Measurements from ENCODE around the gene TMEM181.
"Not testable (repeated sequence)": the region's sequence is repeated elsewhere in the genome, so short reads cannot be mapped to it uniquely, and the experiment has no call there.

Gene TMEM181

DNA sequence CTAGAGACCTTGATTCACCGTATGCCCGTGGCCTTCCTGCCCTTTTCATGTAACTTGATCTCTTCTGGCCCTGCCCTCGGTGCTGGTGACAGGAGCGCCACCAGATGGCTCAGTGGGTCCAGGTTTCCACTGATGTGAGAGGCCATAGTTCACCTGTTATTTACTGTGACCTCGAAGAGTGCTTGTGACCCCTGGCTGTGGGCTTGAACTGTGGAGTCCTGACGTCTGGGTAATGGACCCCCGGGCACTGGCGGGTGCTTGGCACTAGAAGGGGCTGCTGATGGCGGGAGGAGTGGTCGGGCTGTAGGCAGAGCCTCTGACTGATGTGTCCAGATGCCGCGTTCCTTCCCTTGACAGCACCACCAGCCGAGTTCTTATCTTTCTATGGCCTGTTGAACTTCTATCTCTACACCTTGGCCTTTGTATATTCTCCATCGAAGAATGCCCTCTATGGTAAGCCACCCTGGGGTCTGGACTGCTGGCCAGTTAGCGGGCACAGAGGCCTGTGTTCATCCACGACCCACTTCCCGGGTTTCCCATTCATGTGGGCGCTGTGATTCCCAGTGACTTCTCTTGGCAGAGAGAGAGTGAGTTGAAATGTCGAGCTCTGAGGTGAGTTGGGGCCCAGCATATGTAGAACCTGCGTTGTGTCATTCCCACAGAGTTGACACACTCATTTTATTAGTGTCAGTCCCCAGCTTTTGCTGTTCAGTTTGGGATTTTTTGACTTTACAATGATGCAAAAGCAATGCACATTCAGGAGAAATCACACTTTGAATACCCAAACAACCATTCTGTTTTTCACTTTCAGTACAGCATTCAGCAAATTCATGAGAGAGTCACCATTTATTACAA lies 69.7 kb downstream of the TMEM181 start:
- FAIRE-seq = no peak
- no peak for DNase-seq (ENCODE audit: insufficient read length, low spot score)
- TF ChIP-seq, protein P1, sequence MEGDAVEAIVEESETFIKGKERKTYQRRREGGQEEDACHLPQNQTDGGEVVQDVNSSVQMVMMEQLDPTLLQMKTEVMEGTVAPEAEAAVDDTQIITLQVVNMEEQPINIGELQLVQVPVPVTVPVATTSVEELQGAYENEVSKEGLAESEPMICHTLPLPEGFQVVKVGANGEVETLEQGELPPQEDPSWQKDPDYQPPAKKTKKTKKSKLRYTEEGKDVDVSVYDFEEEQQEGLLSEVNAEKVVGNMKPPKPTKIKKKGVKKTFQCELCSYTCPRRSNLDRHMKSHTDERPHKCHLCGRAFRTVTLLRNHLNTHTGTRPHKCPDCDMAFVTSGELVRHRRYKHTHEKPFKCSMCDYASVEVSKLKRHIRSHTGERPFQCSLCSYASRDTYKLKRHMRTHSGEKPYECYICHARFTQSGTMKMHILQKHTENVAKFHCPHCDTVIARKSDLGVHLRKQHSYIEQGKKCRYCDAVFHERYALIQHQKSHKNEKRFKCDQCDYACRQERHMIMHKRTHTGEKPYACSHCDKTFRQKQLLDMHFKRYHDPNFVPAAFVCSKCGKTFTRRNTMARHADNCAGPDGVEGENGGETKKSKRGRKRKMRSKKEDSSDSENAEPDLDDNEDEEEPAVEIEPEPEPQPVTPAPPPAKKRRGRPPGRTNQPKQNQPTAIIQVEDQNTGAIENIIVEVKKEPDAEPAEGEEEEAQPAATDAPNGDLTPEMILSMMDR (IDR thresholded peaks at IDR 0.05; ENCODE audit: insufficient read depth, missing control alignments) = no peak

DNA sequence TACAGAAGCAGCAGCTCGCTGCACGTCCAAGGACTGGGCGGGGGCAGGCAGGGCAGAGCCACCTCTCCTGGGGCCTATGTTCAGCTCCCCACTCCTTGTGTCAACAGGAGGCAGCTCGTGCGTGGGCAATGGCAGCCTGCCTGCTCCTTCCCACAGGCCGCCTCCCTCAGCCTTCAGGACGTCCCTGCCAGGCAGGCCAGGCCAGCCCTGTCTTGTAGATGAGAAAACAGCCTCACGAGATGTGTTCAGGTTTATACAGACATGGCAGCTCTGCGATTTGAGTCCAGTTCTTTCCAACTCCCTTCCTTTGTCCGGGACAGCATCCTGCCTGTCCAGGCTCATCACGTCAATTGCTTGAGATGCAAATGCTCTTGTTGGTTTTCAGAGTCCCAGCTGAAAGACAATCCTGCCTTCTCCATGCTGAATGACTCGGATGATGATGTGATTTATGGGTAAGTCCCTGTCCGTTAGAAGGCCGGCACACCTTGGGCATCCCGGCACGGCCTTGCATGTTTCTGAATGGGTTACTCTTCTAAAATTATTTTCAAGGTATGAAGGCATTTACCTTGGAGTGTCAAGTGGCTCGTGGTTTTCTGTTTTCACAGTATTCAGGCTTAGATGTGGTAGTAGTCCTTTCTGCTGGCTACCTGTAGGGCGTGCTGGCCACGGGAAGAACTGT lies 71.2 kb downstream of the TMEM181 start:
- TF ChIP-seq, protein P1 (IDR thresholded peaks at IDR 0.05; ENCODE audit: insufficient read depth, missing control alignments) = no peak
- no peak for FAIRE-seq
- DNase-seq (ENCODE audit: insufficient read length, low spot score) = no peak

DNA sequence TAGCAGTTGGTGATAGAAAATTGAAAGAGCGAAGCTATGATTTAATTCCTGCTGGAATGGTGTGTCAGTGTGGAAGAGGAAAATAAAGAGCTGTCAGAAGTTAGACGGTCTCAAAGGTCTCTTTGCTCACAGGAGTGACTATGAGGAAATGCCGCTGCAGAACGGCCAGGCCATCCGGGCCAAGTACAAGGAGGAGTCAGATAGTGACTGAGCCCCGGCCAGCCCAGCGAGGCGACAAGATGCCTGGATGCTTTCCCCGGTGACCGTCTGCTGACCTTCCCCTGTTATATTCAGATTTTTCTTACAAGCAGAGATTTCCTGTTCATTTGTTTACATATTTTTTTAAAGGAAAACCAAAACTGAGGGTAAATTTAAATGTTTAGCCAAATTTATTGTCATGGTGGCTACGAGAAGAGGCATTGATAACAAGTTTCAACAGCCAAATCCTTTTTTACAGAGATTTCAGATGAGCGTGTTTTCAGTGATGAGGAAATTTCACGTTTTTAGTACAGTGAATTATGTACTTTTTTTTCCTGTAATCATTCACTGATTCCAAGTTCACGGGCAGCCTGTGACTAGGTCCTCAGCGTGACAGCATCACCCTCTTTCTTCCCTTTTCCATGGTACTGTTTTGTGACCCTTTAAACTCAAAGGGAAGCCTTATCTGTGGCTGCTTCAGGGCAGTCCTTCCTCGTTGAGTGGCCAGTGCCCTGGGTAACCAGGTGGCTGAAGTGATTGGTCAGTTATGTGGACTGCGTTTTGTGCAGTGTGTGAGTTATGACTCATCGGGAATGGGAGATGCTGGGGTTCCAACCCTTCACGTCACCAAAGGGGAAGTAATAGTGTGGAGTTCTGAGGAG lies 72.0 kb downstream of the TMEM181 start:
- TF ChIP-seq, protein P1 (IDR thresholded peaks at IDR 0.05; ENCODE audit: insufficient read depth, missing control alignments) = no peak
- FAIRE-seq (no peak), DNase-seq (ENCODE audit: insufficient read length, low spot score) (no peak)

DNA sequence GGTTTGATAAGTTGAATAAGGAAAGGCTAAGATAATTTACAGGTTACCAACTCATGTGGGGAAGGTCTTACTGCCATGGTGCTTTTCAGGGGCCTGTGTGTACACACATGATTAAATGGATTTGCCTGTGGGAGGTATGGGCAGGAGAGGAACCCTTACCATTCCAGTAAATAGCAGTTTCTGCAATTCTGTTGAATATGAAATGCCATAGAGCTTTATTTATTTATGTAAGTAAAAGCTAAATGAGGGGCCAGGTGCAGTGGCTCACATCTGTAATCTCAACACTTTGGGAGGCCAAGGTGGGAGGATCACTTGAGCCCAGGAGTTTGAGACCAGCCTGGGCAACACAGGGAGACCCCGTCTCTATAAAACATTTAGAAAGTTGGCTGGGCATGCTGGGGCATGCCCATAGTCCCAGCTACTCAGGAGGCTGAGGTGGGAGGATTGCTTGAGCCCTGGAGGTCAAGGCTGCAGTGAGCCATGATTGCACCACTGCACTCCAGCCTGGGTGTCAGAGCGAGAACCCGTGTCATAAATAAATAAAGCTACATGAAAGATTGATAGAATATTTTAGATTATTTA lies 72.7 kb downstream of the TMEM181 start:
- not testable (repeated sequence) for DNase-seq (ENCODE audit: insufficient read length, low spot score); FAIRE-seq

DNA sequence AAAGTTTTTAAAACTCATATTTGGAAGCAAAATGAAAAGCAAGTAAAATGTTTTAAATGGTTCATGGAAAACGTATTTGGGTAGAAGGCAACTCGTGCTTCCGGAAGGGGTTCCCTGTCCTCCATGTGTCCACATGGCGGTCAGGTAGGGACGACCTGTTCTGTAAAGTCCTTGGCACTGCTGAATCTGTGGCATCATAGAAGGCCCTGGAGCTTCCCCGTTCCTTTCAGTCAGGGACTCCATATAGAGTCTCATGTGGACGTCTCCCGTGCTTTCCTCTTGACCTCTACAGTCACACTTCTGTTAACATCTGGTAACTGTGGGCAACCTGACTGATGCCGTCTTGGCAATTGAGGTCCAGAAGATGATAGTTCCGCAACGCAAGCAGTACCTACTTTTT lies 73.2 kb downstream of the TMEM181 start:
- DNase-seq (ENCODE audit: insufficient read length, low spot score) (no peak), FAIRE-seq (no peak)
- TF ChIP-seq, protein P1 (IDR thresholded peaks at IDR 0.05; ENCODE audit: insufficient read depth, missing control alignments) = no peak

DNA sequence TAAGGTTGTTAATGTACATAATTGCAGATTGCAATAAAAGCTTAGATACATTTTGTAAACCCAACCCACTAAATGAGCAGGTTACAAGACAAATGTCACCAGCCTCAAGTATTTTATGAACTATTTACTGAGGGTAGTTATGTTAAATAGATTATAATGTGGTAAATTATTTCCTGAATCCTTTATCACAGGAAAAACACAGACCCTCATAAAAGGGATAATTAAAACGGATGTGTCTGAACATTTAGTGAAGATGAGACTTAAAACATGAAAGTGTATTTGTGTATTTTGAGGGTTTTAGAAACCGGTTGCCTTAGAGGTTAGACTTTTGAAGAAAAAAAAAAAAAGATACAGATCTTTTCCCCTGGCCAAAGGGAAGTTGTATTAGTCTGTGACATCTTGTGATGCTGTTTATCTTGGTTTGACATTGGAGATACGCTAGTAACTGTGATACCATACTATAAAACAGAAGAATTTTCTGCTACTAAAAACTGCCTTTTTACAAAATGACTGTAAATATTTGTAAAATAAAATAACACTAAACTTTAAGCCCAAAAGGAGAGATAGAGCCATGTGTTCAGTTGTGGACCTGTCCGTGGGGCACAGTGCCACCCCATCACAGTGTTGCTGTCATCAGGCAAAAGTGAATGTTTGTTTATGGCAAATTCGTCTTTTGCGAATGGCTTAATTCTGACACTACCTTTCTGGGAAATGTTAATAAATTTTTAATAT lies 75.0 kb downstream of the TMEM181 start:
- no peak for FAIRE-seq
- DNase-seq (ENCODE audit: insufficient read length, low spot score) = no peak
- TF ChIP-seq, protein P1 (IDR thresholded peaks at IDR 0.05; ENCODE audit: insufficient read depth, missing control alignments) = no peak

Measured in D721Med (cell line).